NCI-H2196 (cell line): ENCODE measurements around the gene DENND6A.

Experiments used
- DNase-seq: peaks from one replicate; lab custom pipeline; 2025; ENCODE audit not compliant: unreplicated experiment; lab: John Stamatoyannopoulos, UW

DENND6A gene

DNA sequence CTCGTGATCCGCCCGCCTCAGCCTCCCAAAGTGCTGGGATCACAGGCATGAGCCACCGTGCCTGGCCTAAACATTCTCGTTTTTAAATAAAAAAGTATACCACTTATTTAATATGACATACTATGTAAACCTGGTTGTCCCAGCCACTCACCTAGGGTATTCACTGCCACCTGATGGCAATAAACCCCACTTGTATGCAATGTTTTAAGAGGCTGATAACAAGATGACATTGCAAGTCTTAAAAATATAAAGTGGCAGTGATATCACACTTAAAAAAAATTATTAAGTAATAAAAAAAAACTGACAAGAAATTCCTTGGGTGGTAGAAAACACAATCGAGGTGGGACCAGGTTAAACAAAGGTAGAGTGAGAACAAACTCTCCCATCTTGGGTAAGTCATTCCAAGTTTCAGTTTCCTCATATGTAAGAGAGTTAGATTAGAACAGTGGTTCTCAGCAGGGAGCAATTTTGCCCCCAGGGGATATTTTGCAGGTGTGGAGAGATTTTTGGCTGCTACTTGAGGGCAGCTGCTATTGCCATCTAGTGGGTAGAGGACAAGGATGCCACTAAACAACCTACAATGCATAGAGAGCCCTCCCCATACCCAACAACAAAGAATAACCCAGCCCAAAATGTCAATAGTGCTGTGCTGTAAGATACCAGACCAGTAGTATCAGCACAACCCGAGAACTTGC is 110.3 kb downstream of the DENND6A start:
- no peak for DNase-seq

GRCh38 chr3:57577801-57578200 is 115.1 kb downstream of the DENND6A start:
- no peak for DNase-seq

GRCh38 chr3:57575966-57576626 is 116.8 kb downstream of the DENND6A start:
- DNase-seq = no peak
